NCI-H510A (cell line): Measurements from ENCODE around the gene SLCO3A1.
A peak's percentile ranks its signal among the peaks of the same experiment; 100 is the strongest.

Experiments
- DNase-seq: peaks from one replicate; lab custom pipeline; 2025; lab: John Stamatoyannopoulos, UW

The SLCO3A1 gene

DNA sequence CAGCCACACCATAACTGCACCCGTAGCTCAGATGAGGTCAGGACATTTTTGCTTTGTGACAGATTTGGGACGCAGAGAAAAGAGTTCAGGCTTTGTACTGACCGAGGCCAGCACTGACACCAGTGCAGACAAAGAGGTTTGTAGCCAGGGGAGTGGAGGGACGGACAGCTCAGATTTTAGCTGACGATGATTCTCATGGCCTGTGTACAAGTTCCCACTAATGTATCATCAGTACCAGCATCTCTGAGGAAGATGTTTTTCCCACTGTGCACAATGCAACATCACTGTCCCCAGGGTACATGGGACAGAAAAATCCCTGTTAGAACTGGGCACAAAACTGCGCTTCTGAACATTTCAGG, 112.7 kb downstream of the SLCO3A1 start:
- no peak for DNase-seq

- DNase-seq = no peak
Observed at GRCh38 chr15:91967935-91968606, 114.6 kb downstream of the SLCO3A1 start.

GRCh38 chr15:91968610-91969009, 115.1 kb downstream of the SLCO3A1 start:
- no peak for DNase-seq

DNA sequence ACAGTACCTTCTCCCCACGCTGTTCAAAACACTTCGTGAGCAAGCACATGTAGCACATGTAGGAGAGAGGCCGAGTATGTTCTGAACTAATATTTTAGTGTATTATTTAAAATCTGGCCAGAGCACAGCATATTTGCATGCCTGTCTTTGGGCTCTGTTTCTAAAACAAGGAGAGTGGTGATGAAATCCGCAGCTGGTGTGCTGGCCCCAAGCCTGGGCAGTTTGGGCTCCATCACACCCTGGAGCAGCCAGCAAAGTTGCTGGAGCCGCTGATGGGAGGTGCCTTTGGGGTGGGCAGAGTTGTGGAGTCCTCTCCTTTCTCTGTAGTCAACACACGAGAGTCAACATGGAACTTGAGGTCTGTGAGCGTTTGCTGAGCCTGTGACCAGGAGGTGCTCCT, 116.6 kb downstream of the SLCO3A1 start:
- no peak for DNase-seq

DNA sequence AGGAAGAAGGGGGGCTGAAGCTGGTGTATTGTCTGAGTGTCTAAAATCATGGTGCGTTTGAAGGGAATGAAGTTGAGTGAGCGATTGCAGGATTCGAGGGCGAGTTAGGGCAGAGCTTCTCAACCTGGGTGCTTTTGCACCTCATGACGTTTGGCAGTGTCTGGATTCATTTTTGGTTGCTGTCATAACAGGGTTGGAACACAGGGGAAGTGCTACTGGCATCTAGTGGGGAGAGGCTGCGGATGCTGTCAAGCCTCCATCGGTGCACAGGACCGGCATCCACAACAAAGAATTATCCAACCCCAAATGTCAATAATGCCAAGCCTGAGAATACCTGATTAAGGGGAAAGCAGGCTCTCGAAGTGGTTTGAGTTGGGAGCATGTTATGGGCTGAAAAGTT, 120.0 kb downstream of the SLCO3A1 start:
- no peak for DNase-seq

DNA sequence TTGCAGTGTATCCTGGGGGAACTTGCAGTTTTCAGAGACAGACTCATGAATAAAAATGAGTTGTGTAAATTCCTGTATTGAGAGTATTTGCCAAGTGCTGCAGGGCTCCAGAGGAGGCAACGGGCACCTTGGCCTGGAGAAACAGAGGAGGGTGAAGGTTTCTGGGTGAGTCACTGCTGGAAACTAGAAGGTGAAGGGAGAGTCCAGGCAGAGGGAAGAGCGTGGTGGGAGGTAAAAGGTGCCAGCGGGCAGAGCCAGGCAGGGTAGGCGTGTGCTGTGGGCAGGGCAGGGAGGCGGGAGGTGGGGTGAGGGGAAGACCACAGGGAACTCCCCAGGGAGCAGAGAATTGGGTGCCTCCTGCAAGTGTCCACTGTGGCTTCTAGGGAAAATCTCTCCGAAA, 120.8 kb downstream of the SLCO3A1 start:
- no peak for DNase-seq

DNA sequence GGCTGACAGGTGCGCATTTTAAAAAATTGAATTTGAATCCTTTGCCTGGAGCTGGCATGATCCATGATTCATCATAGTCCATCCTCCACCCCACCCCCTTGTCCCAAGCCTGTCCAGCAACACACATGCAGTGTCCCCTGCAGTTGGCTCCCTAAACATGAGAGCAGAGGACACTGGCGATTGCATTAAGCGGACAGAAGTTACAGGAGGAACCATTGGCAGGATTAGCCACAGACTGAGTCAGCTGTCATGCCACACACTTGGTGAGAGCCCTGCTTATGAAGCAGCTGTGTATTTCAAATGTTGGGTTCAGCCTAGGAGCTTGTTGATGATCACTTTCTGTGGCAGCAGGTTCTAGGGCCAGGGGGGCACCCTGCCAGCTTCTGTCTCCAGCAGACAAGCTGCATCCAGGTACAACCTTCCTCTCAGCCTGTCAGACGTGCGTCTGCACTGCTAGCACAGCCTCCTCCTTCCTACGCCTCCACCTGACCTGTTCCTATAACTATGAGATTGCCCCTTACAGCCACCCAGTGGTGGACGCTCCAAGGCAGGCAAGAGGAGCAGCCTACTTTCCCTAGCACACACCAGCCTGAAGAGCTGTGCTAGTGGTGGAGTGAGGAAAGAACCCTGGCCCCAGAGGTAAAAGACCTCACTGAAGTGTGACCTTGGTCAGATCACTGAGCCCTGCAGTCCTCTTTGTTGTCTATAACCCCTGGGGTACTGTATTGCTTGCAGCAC, 121.9 kb downstream of the SLCO3A1 start:
- no peak for DNase-seq

DNA sequence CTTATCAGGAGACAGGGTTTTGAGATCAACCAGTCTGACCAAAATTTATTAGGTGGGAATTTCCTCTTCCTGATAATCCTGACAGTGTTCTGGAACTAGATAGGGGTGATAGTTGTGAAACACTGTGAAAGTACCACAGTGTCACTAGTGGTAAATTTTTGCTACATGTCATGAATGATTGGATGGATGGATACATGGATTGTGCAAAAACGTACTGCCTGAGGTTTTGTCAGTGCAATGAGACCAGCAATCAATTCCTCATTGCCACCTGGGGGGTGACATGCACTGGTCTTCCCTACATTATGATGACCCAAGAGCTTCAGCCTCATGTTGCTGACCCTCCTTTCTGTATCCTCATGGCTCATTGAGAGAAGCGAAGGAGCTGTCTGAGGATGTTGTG, 123.5 kb downstream of the SLCO3A1 start:
- no peak for DNase-seq

DNA sequence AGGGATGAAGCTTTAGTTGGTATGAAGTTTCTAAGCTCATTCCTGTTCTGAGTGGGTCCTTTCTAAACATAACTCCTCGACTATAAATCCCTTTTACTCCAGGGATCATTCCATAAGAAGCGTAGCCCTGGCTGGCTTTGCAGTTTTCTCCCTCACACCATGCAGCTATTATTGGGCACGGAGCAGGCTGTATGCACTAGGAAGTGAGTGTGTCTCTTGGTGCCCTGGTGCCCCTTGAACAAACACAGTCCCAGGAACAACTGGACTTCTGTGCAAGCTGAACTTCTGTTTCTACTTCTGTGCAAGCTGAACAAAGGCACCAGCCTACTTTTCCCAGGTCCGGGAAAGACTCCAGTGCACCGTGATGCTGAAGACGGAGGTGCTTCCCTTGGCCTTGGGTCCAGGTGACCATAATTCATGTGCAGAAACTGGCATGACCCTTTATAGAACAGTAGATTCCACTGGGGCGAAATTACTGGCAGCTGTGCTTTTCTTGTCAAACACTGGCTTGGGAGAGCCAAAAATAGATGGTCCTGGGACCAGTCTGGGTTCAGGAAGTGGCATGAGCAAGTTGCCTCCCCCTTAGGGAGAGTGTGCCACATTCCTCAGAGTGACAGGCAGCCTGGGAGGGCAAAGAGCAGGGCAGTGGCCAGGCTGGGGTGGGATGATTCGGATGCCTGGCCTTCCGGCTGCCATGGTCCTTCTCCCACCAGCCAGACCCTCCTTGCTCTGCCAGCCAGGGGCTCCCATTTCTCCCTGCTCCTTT, 127.2 kb downstream of the SLCO3A1 start:
- DNase-seq = no peak

GRCh38 chr15:91981821-91982800, 128.6 kb downstream of the SLCO3A1 start:
- DNase-seq = no peak

GRCh38 chr15:91983729-91984340, 130.3 kb downstream of the SLCO3A1 start:
- DNase-seq = no peak

GRCh38 chr15:91985297-91985696, 131.8 kb downstream of the SLCO3A1 start:
- no peak for DNase-seq

GRCh38 chr15:91988071-91988470, 134.6 kb downstream of the SLCO3A1 start:
- no peak for DNase-seq

DNA sequence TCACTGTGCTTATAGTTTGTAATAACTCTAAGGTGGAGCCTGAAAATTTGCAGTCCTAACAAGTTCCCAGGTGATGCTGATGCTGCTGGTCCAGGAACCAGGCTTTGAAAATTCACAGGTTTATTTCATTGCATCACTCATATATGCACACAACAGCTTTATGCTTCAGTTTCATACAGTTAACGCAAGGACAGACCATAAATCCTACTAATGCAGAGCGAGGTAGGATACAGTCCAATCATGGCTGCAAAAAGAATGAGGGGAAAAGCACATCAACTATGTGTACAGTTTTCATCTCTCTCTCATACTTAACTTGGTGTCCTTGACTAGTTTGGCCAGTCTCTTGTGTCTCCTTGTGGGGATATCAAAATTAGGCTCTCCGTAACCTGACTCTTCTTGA, 135.1 kb downstream of the SLCO3A1 start:
- no peak for DNase-seq

- DNase-seq = no peak
Observed at GRCh38 chr15:91989821-91990220, 136.3 kb downstream of the SLCO3A1 start.

- no peak for DNase-seq
Observed at GRCh38 chr15:91992945-91993344, 139.4 kb downstream of the SLCO3A1 start.

DNA sequence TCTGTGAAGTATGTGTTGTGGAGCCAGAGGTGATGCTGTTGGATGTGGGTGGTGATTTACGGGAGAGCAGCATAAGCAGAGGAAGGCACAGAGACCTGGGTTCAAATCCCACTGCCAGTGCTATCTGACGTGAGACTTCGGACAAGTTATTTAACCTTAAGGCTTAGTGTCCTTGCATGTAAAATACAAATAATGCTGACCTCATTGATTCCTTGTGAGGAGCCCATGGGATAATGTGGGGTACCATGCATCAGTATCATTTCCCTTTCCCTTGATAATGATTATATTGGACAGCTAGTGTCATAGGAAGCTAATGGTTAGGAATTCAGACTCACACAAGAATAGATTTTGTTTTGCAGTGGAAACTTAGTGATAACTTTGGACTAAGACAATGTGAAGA, 141.6 kb downstream of the SLCO3A1 start:
- no peak for DNase-seq

- no peak for DNase-seq
Observed at GRCh38 chr15:91997163-91997562, 143.7 kb downstream of the SLCO3A1 start.

GRCh38 chr15:92000709-92001108, 147.2 kb downstream of the SLCO3A1 start:
- DNase-seq = no peak

GRCh38 chr15:92001307-92001706, 147.8 kb downstream of the SLCO3A1 start:
- DNase-seq = peak; percentile 29

DNA sequence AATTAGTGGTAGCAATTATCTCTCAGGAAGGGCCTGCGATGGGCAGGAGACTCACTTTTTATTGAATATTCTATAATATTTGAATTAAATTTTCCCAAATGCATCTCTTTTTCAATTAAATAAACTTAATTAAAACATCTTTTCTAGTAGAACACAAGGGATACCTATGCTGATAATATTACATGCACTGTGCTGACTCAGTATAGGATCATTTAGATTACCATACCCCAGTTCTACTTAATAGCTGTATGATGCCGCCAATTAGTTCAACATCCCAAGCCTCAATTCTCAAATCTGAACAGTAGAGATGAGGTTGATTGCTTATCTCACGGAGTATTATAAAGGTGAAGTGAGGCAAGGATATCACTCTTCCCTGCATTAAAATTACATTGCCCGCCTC, 149.2 kb downstream of the SLCO3A1 start:
- no peak for DNase-seq
